Epithelial cell of proximal tubule (primary cell): Measurements from ENCODE around the gene CENPU. TPM values are rescaled to one million over a fixed set of nuclear protein-coding genes. Genes with fewer than 3 reads are reported as not detected.

ENCODE experiments used
- DNase-seq: peaks from one replicate; pipeline ENCODE4 v3.0.0-alpha.2; 2011; ENCODE audit warnings: low read depth
- H3K4me3 ChIP-seq: 2 replicates; pipeline ENCODE4 v1.5.1; 2011; ENCODE audit warnings: low read depth, mild to moderate bottlenecking, low read length
- CTCF ChIP-seq: conservative IDR thresholded peaks from 2 replicates; pipeline ENCODE4 v1.5.1; 2012; ENCODE audit warnings: low read depth, mild to moderate bottlenecking, low read length
- total RNA-seq: library from RNA; depleted of rRNA; stranded (reverse); fragments of >200 nt; gene quantifications from 2 replicates; pipeline ENCODE4 v1.2.3, GENCODE V29; 2015

Gene CENPU
- total RNA-seq, 1 donor from 2014 or later: 75.8 TPM

- no peak overlapping the region for H3K4me3 ChIP-seq
- TF ChIP-seq CTCF: no peak
- DNase-seq: no peak
Measured at GRCh38 chr4:184763150-184763780, 29.4 kb upstream of the CENPU start.

GRCh38 chr4:184762100-184762499 lies 28.2 kb upstream of the CENPU start:
- DNase-seq: no peak
- TF ChIP-seq CTCF: no peak
- H3K4me3 ChIP-seq: no peak overlapping the region

- no peak for TF ChIP-seq CTCF
- DNase-seq: no peak
- H3K4me3 ChIP-seq: no peak overlapping the region
Measured at GRCh38 chr4:184760681-184761080, 26.8 kb upstream of the CENPU start.

- DNase-seq: no peak
- H3K4me3 ChIP-seq: no peak overlapping the region
- no peak for TF ChIP-seq CTCF
Measured at GRCh38 chr4:184757810-184758209, 23.9 kb upstream of the CENPU start.

- TF ChIP-seq CTCF: no peak
- no peak overlapping the region for H3K4me3 ChIP-seq
- no peak for DNase-seq
Measured at GRCh38 chr4:184756399-184756798, 22.5 kb upstream of the CENPU start.

GRCh38 chr4:184755278-184755677 lies 21.4 kb upstream of the CENPU start:
- H3K4me3 ChIP-seq: no peak overlapping the region
- no peak for DNase-seq
- no peak for TF ChIP-seq CTCF
